ENCODE results near the gene ANKRD33B.
"Not testable (repeated sequence)": the region's sequence is repeated elsewhere in the genome, so short reads cannot be mapped to it uniquely, and the experiment has no call there.

Gene ANKRD33B

DNA sequence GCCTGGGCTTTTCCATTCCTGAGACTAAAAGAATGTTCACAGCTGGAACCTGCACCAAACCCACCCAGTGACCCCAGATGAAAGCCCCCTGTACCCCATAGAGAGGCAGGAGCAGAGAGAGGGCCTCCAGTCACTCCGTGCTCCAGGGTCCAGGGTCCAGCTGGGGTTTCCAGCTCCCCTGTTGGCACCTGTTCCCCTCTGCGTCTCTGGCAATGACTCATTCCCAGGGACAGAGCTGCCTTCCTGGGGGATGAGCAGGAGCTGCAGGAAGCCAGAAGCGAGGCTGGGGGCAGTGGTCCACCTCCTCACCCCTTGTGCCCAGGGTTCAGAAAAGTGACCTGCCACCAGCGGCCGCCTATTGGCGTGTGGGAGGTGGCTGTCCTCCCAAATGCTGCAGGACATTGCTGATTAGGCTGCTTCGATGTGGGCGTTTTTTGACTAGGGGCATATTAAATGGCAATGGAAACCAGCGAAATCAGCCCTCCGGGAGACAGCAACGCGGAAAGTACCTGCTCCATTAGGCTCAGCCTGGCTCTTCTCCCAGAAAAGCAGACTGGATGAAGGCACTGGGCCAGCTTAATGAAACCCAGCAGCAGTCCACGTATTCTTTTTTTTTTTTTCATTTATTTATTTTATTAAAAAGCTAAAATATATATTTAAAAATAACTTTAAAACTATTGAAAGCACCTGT, 99.8 kb downstream of the ANKRD33B start:
- H3K4me3 ChIP-seq (ENCODE audit: low read depth, low read length), result no peak overlapping the region
- no peak for TF ChIP-seq CTCF (IDR thresholded peaks at IDR 0.05; ENCODE audit: control insufficient read depth, extremely low read depth, insufficient read depth)
- peak; percentile 43 for DNase-seq (ENCODE audit: low read depth)

GRCh38 chr5:10664180-10664769, 100.4 kb downstream of the ANKRD33B start:
- DNase-seq (ENCODE audit: low read depth); H3K4me3 ChIP-seq (ENCODE audit: low read depth, low read length): not testable (repeated sequence)

GRCh38 chr5:10665799-10666198, 101.9 kb downstream of the ANKRD33B start:
- no peak overlapping the region for H3K4me3 ChIP-seq (ENCODE audit: low read depth, low read length)
- no peak for DNase-seq (ENCODE audit: low read depth)
- no peak for TF ChIP-seq CTCF (IDR thresholded peaks at IDR 0.05; ENCODE audit: control insufficient read depth, extremely low read depth, insufficient read depth)

- no peak overlapping the region for H3K4me3 ChIP-seq (ENCODE audit: low read depth, low read length)
- no peak for DNase-seq (ENCODE audit: low read depth)
- TF ChIP-seq CTCF (IDR thresholded peaks at IDR 0.05; ENCODE audit: control insufficient read depth, extremely low read depth, insufficient read depth), result no peak
These were observed 102.8 kb downstream of the ANKRD33B start for GRCh38 chr5:10666531-10667299.

DNA sequence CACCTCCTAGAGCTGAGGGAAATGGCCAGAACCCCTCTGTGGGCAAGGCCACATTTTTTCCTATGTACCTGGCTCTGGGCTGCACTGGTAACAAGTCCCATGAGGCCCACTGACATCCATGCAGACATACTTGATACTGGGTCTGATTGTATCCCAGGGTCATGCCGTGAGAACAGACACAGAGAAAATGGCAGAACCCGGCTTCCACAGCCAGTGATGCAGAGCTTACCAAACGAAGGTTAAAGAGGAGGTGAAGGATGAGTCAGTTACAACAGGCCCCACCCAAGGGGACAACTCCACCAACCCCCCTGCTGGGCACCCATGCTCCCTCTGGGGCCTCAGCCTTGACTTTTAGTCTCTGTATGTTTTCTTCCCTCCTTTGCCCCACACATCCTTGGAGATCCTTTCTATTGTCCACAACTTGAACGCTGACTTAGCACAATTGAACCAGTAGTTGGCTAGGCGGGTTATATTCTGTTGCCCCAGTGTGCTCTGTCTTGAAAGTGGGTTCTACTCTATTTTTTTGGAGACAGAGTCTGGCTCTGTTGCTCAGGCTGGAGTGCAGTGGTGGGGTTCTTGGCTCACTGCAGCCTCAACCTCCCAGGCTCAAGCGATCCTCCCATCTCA, 103.7 kb downstream of the ANKRD33B start:
- H3K4me3 ChIP-seq (ENCODE audit: low read depth, low read length), result no peak overlapping the region
- TF ChIP-seq CTCF (IDR thresholded peaks at IDR 0.05; ENCODE audit: control insufficient read depth, extremely low read depth, insufficient read depth), result no peak
- no peak for DNase-seq (ENCODE audit: low read depth)

DNA sequence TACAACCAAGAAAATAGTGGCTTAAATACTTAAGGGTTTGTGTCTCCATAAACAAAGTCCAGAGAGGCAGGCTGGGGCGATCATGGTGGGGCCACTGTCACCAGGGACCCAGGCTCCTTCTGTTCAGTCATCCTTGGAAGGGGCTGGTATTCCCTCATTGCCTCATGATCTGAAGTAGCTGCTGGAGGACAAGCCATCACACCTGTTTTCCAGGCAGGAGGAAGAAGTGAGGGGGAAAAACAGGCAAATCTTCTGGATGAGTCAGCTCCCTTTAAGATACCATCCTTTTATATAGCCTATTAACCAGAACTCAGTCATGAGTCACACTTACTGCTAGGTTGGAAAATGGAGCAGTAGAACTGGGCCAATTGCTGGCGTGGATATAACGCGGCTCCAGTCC, 104.8 kb downstream of the ANKRD33B start:
- no peak overlapping the region for H3K4me3 ChIP-seq (ENCODE audit: low read depth, low read length)
- DNase-seq (ENCODE audit: low read depth), result no peak
- TF ChIP-seq CTCF (IDR thresholded peaks at IDR 0.05; ENCODE audit: control insufficient read depth, extremely low read depth, insufficient read depth), result no peak

- TF ChIP-seq CTCF (IDR thresholded peaks at IDR 0.05; ENCODE audit: control insufficient read depth, extremely low read depth, insufficient read depth), result no peak
- no peak for DNase-seq (ENCODE audit: low read depth)
- no peak overlapping the region for H3K4me3 ChIP-seq (ENCODE audit: low read depth, low read length)
These were observed 106.1 kb downstream of the ANKRD33B start for GRCh38 chr5:10669983-10670382.

Measured in LNCaP clone FGC (cell line).